ENCODE measurements around the gene PFDN1.
"Not testable (repeated sequence)": the region's sequence is repeated elsewhere in the genome, so short reads cannot be mapped to it uniquely, and the experiment has no call there.

Gene PFDN1

GRCh38 chr5:140207250-140207964 lies 95.5 kb downstream of the PFDN1 start:
- no peak for DNase-seq

- DNase-seq: no peak
Measured at GRCh38 chr5:140205952-140206351, 96.9 kb downstream of the PFDN1 start.

DNA sequence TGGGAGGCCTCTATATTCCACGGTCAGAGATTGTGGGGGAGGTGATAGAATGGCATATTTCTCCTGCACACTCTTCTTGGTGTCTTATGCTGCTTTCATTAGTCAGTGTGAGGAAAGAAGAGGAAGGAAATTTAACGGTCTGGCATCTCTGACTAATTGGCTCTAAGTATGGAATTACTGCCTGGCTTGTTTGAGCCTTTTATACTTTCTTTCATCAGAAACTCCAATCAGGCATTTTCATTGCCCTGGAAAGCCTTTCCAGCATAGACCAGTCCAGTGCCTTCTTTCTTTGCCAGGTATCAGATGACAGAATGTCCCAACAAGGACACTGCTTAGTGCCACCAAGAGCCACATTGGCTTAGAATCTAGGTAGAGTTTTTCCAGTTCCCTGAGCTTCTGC lies 97.7 kb downstream of the PFDN1 start:
- no peak for DNase-seq

DNA sequence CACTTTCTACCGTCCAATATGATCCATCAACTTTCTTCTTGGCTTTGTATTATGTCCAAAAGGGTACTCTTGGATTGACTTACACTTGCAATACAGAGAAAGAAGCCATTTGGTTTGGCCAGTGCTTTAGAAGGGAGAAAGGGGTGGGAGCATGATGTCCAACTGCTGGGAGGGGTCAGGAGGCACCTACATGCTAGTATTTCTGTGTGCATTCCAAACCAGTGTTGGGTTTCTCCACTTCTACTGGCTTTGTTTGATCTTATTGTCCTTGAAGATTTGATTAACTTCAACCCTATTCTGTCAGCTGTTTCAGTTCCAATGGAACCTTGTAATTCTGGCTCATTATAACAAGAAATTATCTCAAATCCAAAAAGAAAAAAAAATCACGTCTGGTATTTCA lies 100.3 kb downstream of the PFDN1 start:
- DNase-seq: no peak

GRCh38 chr5:140202078-140202477 lies 100.8 kb downstream of the PFDN1 start:
- no peak for DNase-seq

DNA sequence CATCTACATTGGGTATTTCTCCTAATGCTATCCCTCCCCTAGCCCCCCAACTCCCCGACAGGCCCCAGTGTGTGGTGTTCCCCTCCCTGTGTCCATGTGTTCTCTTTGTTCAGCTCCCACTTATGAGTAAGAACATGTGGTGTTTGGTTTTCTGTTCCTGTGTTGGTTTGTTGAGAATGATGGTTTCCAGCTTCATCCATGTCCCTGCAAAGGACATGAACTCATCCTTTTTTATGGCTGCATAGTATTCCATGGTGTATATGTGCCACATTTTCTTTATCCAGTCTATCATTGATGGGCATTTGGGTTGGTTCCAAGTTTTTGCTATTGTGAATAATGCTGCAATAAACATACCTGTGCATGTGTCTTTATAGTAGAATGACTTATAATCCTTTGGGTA lies 104.0 kb downstream of the PFDN1 start:
- DNase-seq: not testable (repeated sequence)

DNA sequence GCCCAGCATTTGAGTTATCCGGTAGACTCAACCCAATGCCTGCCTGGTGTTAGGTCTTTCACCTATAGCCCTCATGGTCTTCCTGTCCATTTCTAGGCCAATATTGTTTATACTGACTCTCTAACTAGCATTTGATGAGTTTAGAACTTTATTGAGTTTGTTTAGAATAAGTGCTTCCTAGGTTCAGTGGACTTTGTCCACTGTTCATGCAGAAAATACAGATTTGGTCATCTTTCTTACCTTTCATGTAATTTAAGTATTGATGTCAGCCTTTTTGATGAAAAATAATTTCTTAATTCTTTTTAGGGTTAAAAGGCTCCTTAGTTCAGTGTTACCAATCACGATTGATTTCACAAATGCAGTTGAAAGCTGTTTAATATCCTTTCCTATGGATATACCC lies 105.9 kb downstream of the PFDN1 start:
- no peak for DNase-seq

- no peak for DNase-seq
Measured at GRCh38 chr5:140196115-140196814, 106.6 kb downstream of the PFDN1 start.
